SK-N-MC (cell line): ENCODE results near the gene P2RY8.

Experiments
- DNase-seq: peaks from one replicate; pipeline ENCODE4 v3.0.0-alpha.2; 2011; ENCODE audit warnings: low read depth, low spot score
- H3K27ac ChIP-seq: fragments of 200-600 bp; sonication (generic); 2 replicates; pipeline ENCODE4 v1.5.1; 2016; ENCODE audit warnings: mixed run types
- H3K36me3 ChIP-seq: fragments of 200-600 bp; sonication (generic); 2 replicates; pipeline ENCODE4 v1.6.1; 2017; ENCODE audit warnings: antibody characterized with exemption, low read length, mixed read lengths; ENCODE audit not compliant: insufficient read depth
- H3K4me3 ChIP-seq: fragments of 200-600 bp; sonication (generic); 2 replicates; pipeline ENCODE4 v1.5.1; 2016
- H3K9ac ChIP-seq: fragments of 200-600 bp; sonication (generic); 2 replicates; pipeline ENCODE4 v1.8.0; 2017; ENCODE audit warnings: mixed run types, mixed read lengths; ENCODE audit not compliant: insufficient read length
- H3K9me3 ChIP-seq: fragments of 200-600 bp; sonication (generic); 2 replicates; pipeline ENCODE4 v1.6.1; 2017; ENCODE audit warnings: low read depth, mild to moderate bottlenecking, antibody characterized with exemption, low read length, moderate library complexity, mixed read lengths
- EZH2 ChIP-seq: fragments of 200-600 bp; sonication (generic); IDR thresholded peaks from one replicate; pipeline ENCODE4 v1.6.1; 2017; ENCODE audit warnings: antibody characterized with exemption
- FOXP2 ChIP-seq: optimal IDR thresholded peaks from 2 replicates; pipeline ENCODE3; 2011; ENCODE audit warnings: mild to moderate bottlenecking, moderate library complexity; ENCODE audit not compliant: insufficient read depth; ENCODE audit errors: extremely low read length, control extremely low read depth
- POLR2AphosphoS5 ChIP-seq: IDR thresholded peaks from 2 replicates; pipeline ENCODE4 v1.6.1; 2012; ENCODE audit warnings: mild to moderate bottlenecking, low read depth, low read length, borderline replicate concordance

The P2RY8 gene

DNA sequence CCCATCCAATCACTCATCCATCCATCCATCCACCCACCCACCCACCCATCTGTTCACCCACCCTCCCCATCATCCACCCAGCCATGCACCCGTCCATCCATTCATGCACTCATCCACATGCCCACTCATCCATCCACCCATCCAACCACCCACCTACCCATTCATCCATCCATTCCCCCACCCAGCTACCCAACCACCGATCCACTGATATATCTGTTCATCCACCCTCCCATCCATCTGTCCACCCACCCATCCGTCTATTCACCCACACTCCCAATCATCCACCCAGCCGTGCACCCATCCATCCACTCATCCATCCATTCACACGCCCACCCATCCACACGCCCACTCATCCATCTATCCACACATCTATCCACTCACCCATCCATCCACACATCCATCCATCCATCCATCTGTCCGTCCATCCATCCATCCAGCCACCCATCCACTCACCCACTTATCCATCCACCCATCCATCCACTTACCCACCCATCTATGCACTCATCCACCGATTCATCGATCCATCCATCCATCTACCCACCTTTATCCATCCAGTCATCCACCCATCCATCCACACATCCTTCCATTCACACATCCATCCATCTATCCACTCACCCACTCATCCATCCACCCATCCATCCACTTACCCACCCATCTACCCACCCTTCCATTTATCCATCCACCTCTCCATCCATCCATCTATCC is 112.7 kb downstream of the P2RY8 start:
- Histone ChIP-seq H3K9ac (no peak overlapping the region), H3K9me3 (peaks cover 4% of the 10 kb centered on the region), H3K27ac (no peak overlapping the region), H3K36me3 (peaks cover 21% of the 10 kb centered on the region), H3K4me3 (no peak overlapping the region)
- DNase-seq = no peak
- TF ChIP-seq POLR2AphosphoS5 (no peak), FOXP2 (no peak), EZH2 (no peak)

DNA sequence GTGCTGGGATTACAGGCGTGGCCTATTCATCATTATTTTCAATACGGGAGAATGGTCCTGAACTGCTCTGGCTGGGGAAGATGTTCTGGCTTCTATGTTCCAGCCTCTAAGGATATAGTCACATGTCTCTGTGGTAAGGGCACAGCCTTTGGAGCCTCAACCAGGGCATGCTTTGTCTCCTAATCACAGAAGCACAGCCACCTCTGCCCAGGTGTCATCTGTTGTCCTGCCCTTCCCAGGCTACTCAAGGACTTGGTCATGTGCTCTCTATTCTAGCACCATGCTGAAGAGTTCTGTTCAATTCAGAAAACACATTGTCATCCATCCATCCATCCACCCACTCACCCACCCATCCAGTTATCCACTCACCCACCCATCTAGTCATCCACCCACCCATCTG is 113.8 kb downstream of the P2RY8 start:
- DNase-seq = no peak
- Histone ChIP-seq H3K9me3 (peaks cover 4% of the 10 kb centered on the region), H3K36me3 (peaks cover 26% of the 10 kb centered on the region), H3K9ac (no peak overlapping the region), H3K4me3 (no peak overlapping the region), H3K27ac (no peak overlapping the region)
- TF ChIP-seq EZH2 = no peak
- no peak for TF ChIP-seq POLR2AphosphoS5
- TF ChIP-seq FOXP2 = no peak

DNA sequence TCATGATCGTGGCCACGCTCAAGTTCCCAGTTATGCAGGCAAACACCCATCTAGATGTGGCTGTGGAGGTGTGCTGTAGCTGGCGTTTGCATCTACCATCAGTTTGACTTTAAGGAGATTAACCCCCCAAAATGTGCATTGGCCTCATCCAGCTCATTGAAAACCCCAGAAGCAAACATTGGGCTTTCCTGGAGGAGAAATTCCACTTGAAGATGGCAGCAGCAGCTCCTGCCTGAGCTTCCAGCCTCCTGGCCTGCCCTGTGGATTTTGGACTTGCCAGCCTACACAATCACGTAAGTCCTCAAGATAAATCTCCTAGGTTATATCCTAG is 114.9 kb downstream of the P2RY8 start:
- DNase-seq = no peak
- peaks cover 32% of the 10 kb centered on the region for H3K36me3 ChIP-seq
- no peak for TF ChIP-seq EZH2

DNA sequence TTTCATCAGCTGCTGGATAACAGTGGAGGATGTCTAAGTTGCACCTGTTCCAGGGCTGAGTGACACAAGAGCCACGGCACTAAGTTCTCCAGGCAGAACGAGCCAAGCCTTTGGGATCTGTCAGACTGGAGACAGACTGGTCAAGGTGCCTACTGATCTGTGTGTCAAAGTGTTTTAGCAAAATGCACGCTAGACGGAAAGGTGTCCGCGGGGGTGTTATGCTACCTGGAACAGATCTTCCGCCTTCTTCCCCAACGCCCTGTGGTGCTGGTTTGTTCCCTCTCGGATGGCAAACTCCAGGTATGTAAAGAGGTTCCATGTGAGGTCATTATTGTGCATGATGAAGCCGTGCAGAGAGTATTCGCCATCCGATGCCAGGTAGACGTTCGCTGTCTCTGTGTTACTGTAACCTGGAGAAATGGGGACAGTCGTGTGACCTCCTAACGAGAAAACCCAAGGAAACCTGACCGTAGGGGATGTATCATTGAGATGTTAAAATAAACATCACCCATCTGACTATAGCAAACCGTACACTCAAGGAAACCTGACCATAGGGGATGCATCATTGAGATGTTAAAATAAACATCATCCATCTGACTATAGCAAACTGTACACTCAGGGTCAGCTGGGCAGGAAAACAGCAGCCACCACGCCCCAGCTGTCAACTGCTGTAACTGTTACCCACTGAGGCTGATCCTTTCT is 115.4 kb downstream of the P2RY8 start:
- H3K9me3 ChIP-seq = peaks cover 4% of the 10 kb centered on the region
- H3K27ac ChIP-seq = no peak overlapping the region
- H3K4me3 ChIP-seq = no peak overlapping the region
- TF ChIP-seq POLR2AphosphoS5 = no peak
- no peak for TF ChIP-seq EZH2
- no peak for TF ChIP-seq FOXP2
- peaks cover 37% of the 10 kb centered on the region for H3K36me3 ChIP-seq
- no peak overlapping the region for H3K9ac ChIP-seq
- no peak for DNase-seq

More for the DNA sequence above, 114.9 kb downstream of the P2RY8 start:
- H3K4me3 ChIP-seq = no peak overlapping the region
- peaks cover 4% of the 10 kb centered on the region for H3K9me3 ChIP-seq
- no peak overlapping the region for H3K27ac ChIP-seq
- no peak overlapping the region for H3K9ac ChIP-seq

DNA sequence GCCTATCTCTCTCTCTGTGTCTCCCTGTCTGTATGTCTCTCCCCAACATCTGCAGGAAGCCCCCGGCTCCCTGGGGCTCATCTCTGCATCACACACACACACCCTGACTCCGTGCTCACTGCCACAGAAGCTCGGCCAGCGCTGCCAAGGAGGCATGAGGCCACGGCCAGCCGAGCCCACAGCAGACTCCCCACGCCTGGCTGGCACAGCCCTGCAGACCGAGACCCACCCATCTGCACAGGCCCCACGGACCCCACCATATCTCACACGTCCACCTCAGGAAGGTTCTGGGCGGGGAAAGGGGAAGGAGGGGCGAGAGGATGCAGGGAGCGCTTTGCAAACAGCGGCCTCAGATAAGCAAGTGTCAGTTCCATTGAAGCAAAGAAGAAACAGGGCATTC is 116.6 kb downstream of the P2RY8 start:
- TF ChIP-seq POLR2AphosphoS5 (peak; percentile 28; the same call in 1 of the 2 replicates), EZH2 (no peak)
- Histone ChIP-seq H3K4me3 (no peak overlapping the region), H3K36me3 (peaks cover 37% of the 10 kb centered on the region), H3K9ac (no peak overlapping the region), H3K27ac (no peak overlapping the region), H3K9me3 (peaks cover 4% of the 10 kb centered on the region)
- no peak for DNase-seq

DNA sequence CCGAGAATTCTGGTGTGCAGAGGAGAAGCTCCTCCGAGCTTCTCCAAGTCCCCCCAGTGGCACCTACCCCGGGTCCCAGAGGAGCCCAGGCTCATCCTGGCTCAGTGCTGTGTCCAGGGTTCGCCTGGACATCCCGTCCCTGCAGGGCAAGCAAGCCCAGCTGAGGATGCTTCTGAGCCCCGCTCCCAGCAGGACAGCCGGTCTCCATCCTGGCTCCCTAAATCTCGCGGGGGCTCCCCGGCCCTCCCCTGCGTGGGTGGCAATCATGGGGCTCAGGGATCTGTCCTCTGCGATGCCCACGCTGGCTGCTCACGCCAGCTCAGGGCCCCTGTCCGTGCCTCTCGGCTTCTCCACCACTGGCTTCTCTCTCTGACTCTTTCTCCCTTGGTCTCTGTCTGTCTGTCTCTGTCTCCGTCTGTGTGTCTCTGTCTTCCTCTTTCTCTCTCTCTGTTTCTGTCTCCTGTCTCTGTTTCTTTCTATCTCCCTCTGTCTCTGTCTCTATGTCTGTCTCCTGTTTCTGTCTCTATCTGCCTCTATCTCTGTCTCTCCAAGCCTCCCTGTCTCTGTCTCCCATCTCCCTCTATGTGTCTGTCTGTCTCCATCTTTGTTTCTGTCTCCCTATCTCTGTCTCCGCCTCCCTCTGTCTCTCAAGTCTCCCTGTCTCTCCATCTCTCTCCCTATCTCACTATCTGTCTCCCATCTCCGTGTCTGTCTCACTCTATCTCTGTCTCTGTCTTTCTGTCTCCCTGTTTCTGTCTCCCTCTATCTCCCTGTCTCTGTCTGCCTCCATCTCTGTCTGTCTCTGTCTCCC is 117.2 kb downstream of the P2RY8 start:
- no peak for DNase-seq
- Histone ChIP-seq H3K36me3 (peaks cover 34% of the 10 kb centered on the region), H3K9ac (no peak overlapping the region), H3K9me3 (peaks cover 4% of the 10 kb centered on the region; the same call in 1 of the 2 replicates), H3K4me3 (no peak overlapping the region), H3K27ac (no peak overlapping the region)
- TF ChIP-seq FOXP2 = no peak
- TF ChIP-seq POLR2AphosphoS5 = peak; percentile 24

DNA sequence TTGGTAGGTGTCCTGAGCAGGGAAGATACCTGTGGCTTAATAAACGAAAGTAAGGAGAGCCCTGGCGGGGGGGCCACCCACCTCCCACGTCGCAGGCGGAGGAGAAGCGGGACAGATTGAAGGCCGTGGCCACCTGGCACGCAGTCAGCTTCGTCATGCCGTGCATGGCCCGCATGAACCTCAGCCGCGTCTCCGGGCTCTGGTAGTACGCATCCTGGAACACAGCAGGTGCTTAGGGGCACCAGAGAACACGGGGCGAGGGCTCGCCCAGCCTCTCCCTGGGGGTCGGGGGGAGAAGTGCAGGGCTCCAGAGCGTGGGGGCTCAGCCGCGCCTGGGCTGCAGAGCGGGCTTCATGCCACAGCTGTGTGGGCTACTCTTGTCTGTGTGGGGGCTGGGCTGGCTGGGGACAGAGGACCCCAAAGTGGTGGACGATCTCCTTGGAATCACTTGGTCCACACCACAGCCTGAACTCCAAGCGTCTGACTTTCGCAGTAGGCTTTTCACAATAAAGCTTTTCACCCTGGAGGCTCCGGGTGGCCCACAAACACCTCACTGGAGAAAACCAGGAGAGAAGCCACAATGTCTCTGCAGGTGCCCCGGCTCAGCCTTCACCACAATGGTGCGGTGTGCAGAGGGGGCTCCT is 118.0 kb downstream of the P2RY8 start:
- Histone ChIP-seq H3K4me3 (no peak overlapping the region), H3K36me3 (peaks cover 34% of the 10 kb centered on the region), H3K9ac (no peak overlapping the region), H3K27ac (no peak overlapping the region), H3K9me3 (peaks cover 4% of the 10 kb centered on the region; the same call in 1 of the 2 replicates)
- no peak for DNase-seq
- TF ChIP-seq FOXP2 = no peak
- TF ChIP-seq POLR2AphosphoS5 = 0 out of 2 replicates have a peak, but pooled peaks have one; percentile 15

DNA sequence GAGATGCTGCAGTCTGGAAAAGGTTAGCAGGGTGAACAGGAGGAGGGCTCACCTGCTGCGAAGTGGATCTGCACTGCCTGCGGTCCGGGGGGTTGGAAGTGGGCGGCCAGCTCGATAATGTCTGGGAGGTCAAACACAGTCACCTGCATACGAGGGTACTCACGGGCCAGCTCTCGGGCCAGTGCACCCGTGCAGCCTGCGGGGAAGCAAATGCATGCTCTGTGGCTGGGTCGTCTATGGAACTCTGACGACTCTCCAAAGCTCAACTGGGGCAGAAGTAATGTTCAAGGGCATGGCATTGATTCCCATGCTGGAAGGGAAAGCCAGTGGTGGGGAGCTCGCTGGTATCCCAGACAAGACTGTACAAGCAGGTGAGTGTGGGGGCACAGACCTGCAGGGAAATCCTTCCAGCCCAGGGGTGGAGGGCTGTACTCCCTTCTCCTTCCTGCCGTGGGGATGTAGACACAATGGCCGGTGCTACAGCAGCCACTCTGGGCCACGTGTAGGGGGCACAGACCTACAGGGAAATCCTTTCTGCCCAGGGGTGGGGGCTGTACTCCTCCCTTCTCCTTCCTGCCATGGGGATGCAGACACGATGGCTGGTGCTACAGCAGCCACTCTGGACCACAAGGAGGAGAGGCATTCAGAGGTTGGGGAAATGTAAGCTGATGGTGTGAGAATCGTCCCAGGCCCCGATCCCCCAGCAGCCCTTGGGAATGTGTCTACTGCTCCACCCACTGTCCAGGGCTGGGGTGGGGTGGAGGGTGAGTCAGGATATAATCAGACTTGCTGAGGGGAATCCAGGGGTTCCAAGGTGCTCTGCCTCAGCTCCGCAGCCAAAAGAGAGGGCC is 118.8 kb downstream of the P2RY8 start:
- H3K9me3 ChIP-seq = peaks cover 4% of the 10 kb centered on the region; the same call in 1 of the 2 replicates
- no peak overlapping the region for H3K4me3 ChIP-seq
- H3K9ac ChIP-seq = no peak overlapping the region
- H3K27ac ChIP-seq = no peak overlapping the region
- peaks cover 34% of the 10 kb centered on the region for H3K36me3 ChIP-seq
- TF ChIP-seq POLR2AphosphoS5 (no peak; the same call in 1 of the 2 replicates), EZH2 (no peak), FOXP2 (no peak)
- DNase-seq = no peak
